Stomach (tissue), 9 donors: ENCODE data around the gene TRAF1. TPM values are rescaled to one million over a fixed set of nuclear protein-coding genes. Genes with fewer than 3 reads are reported as not detected.
A peak's percentile ranks its signal among the peaks of the same experiment; 100 is the strongest.

Experiments used
- DNase-seq, 2 donors: peaks; one replicate each; pipeline versions ENCODE4 v3.0.0 to v3.0.0-alpha.2; 2013 to 2019
- H3K27ac ChIP-seq, 5 donors: fragments of 200-600 bp in 4 of 5; sonication (generic) in 4 of 5; one replicate each; pipeline ENCODE4 v1.5.1; 2013 to 2019; ENCODE audit warnings: mild to moderate bottlenecking in 1 of 5, moderate library complexity in 1 of 5
- H3K27me3 ChIP-seq, 3 donors: fragments of 200-600 bp; sonication (generic); one replicate each; pipeline ENCODE4 v1.5.1; 2017 to 2019; ENCODE audit warnings: mixed run types in 1 of 3
- H3K36me3 ChIP-seq, 4 donors: fragments of 200-600 bp; sonication (generic); 1 replicate in 3 of 4; 2 replicates in 1 of 4; pipeline ENCODE4 v1.5.1; 2016 to 2019
- H3K4me1 ChIP-seq, 4 donors: fragments of 200-600 bp; sonication (generic); one replicate each; pipeline ENCODE4 v1.5.1; 2016 to 2019
- H3K4me3 ChIP-seq, 4 donors: fragments of 200-600 bp; sonication (generic) in 3 of 4; one replicate each; pipeline ENCODE4 v1.5.1; 2016 to 2019; ENCODE audit warnings: mild to moderate bottlenecking in 1 of 4
- H3K9me3 ChIP-seq, 4 donors: fragments of 200-600 bp; sonication (generic); one replicate each; pipeline ENCODE4 v1.5.1; 2016 to 2019
- CTCF ChIP-seq, 7 experiments: fragments of 450-650 bp in 4 of 7; fragments of 200-600 bp in 3 of 7; sonication (generic) in 3 of 7; IDR thresholded peaks; one replicate each; pipeline ENCODE4 v1.5.1; 2016 to 2019; ENCODE audit warnings: antibody characterized with exemption in 7 of 7, control low read depth in 2 of 7, mild to moderate bottlenecking in 1 of 7
- EP300 ChIP-seq: sonication (generic); formaldehyde crosslinking; IDR thresholded peaks from one replicate; pipeline ENCODE4 v1.6.1; 2017; ENCODE audit warnings: antibody characterized with exemption
- POLR2A ChIP-seq, 4 donors: fragments of 450-650 bp; IDR thresholded peaks; one replicate each; pipeline ENCODE4 v1.6.1; 2016; ENCODE audit warnings: antibody characterized with exemption in 4 of 4, control low read depth in 2 of 4, mild to moderate bottlenecking in 1 of 4, moderate library complexity in 1 of 4
- POLR2AphosphoS5 ChIP-seq, 3 donors: sonication (generic); formaldehyde crosslinking; IDR thresholded peaks; one replicate each; pipeline ENCODE4 v1.6.1; 2016; ENCODE audit warnings: antibody characterized with exemption in 3 of 3
- WGBS, 5 donors: extraction: QIAGEN DNeasy Blood & Tissue Kit in 3 of 5; methylation state at CpG; one replicate each; pipeline versions ENCODE4 v1.1.5 to v1.1.7; 2013 to 2018; 5-methylcytosine and 5-hydroxymethylcytosine counted together
- intact Hi-C: fragments of 100-400 bp; cut with DNase I; formaldehyde crosslinking; loops from one replicate; pipeline ENCODE4 v1.15.1; 2023; ENCODE audit warnings: low total_unique reads
- polyA plus RNA-seq, 3 donors: library from polyadenylated mRNA; stranded (reverse); fragments of 200-250 nt; gene quantifications; one replicate each; pipeline ENCODE4 v1.2.3, GENCODE V29; 2013
- total RNA-seq, 5 donors: library from RNA; depleted of rRNA; stranded (reverse); fragments of >200 nt; gene quantifications; one replicate each; pipeline versions ENCODE4 v1.1.0 to v1.2.3, GENCODE V29; 2014 to 2016
- donor health status: healthy with polysubstance abuse.
- donor health status: Bipolar disorder and iron deficiency.
- donor health status: healthy.

TRAF1 gene
- total and polyA plus RNA-seq, 8 donors, result 0.58 to 10.3 (median 3.2) TPM

- Histone ChIP-seq H3K27me3 (no peaks in the 10 kb centered on the region), H3K4me3 (no peak overlapping the region), H3K27ac (peak overlapping the region in 4 of 5 donors; percentile 65 to 83 (median 74)), H3K9me3 (no peaks in the 10 kb centered on the region), H3K36me3 (no peaks in the 10 kb centered on the region), H3K4me1 (peaks cover 0 to 48% (median 23%) of the 10 kb centered on the region in 4 donors)
- WGBS, 5 donors, result 90 to 100% (median 100%) methylated on average over 1 of the region's 1 CpG
- intact Hi-C loops, result no loop called here
- no peak for TF ChIP-seq POLR2AphosphoS5 (IDR thresholded peaks at IDR 0.05)
- no peak for TF ChIP-seq EP300
- TF ChIP-seq CTCF (IDR thresholded peaks at IDR 0.05), result no peak
- TF ChIP-seq POLR2A (IDR thresholded peaks at IDR 0.05), result no peak
- DNase-seq, result no peak
Observed at GRCh38 chr9:120889606-120890271, 36.9 kb downstream of the TRAF1 start.

- H3K27me3 ChIP-seq, result no peaks in the 10 kb centered on the region
- H3K27ac ChIP-seq, result no peak overlapping the region
- no peaks in the 10 kb centered on the region for H3K36me3 ChIP-seq
- peaks cover 0 to 36% (median 16%) of the 10 kb centered on the region in 4 donors for H3K4me1 ChIP-seq
- H3K9me3 ChIP-seq, result no peaks in the 10 kb centered on the region
- H3K4me3 ChIP-seq, result no peak overlapping the region
- TF ChIP-seq EP300 (no peak), CTCF (IDR thresholded peaks at IDR 0.05) (no peak), POLR2AphosphoS5 (IDR thresholded peaks at IDR 0.05) (no peak), POLR2A (IDR thresholded peaks at IDR 0.05) (no peak)
- intact Hi-C loops, result no loop called here
- DNase-seq, result no peak
Observed at GRCh38 chr9:120888626-120889025, 38.0 kb downstream of the TRAF1 start.

- no peak for TF ChIP-seq CTCF (IDR thresholded peaks at IDR 0.05)
- no peak for TF ChIP-seq EP300
- TF ChIP-seq POLR2A (IDR thresholded peaks at IDR 0.05), result no peak
- TF ChIP-seq POLR2AphosphoS5 (IDR thresholded peaks at IDR 0.05), result no peak
- peaks cover 0 to 17% (median 9%) of the 10 kb centered on the region in 4 donors for H3K4me1 ChIP-seq
- WGBS, 5 donors, result 70 to 79% (median 75%) methylated on average over 8 of the region's 8 CpGs
- H3K36me3 ChIP-seq, result no peaks in the 10 kb centered on the region
- H3K9me3 ChIP-seq, result no peaks in the 10 kb centered on the region
- peak overlapping the region in 2 of 5 donors; percentile 6 to 9 for H3K27ac ChIP-seq
- intact Hi-C loops, result no loop called here
- no peaks in the 10 kb centered on the region for H3K27me3 ChIP-seq
- H3K4me3 ChIP-seq, result no peak overlapping the region
- no peak for DNase-seq
Observed at GRCh38 chr9:120886490-120886967, 40.1 kb downstream of the TRAF1 start.

- Histone ChIP-seq H3K27me3 (no peaks in the 10 kb centered on the region), H3K4me3 (no peak overlapping the region), H3K9me3 (no peaks in the 10 kb centered on the region), H3K27ac (peak overlapping the region in 2 of 5 donors; percentile 6 to 9), H3K4me1 (peaks cover 0 to 15% (median 7%) of the 10 kb centered on the region in 4 donors), H3K36me3 (no peaks in the 10 kb centered on the region)
- WGBS, 5 donors, result 48 to 68% (median 62%) methylated on average over 5 of the region's 5 CpGs
- intact Hi-C loops, result no loop called here
- DNase-seq, result peak in 1 of 2 donors; percentile 77
- TF ChIP-seq EP300, result no peak
- TF ChIP-seq POLR2AphosphoS5 (IDR thresholded peaks at IDR 0.05), result no peak
- TF ChIP-seq CTCF (IDR thresholded peaks at IDR 0.05), result no peak
- TF ChIP-seq POLR2A (IDR thresholded peaks at IDR 0.05), result no peak
Observed at GRCh38 chr9:120885958-120886357, 40.6 kb downstream of the TRAF1 start.
